Measurements from ENCODE around the gene SLC5A8. TPM values are rescaled to one million over a fixed set of nuclear protein-coding genes. Genes with fewer than 3 reads are reported as not detected.

Gene SLC5A8
- not detected for total RNA-seq

- ATAC-seq = no peak
- DNase-seq (ENCODE audit: low spot score) = no peak
Measured at GRCh38 chr12:101209319-101210302, at the start of gene SLC5A8. Gene SLC5A8, minus strand, starts transcription at chr12:101210238. Its CDS starts 390 bp downstream, at chr12:101209848.

GRCh38 chr12:101257357-101257756 is 47.3 kb upstream of the SLC5A8 start:
- ATAC-seq (no peak), DNase-seq (ENCODE audit: low spot score) (no peak)

GRCh38 chr12:101256266-101256665 is 46.2 kb upstream of the SLC5A8 start:
- ATAC-seq = no peak
- no peak for DNase-seq (ENCODE audit: low spot score)

GRCh38 chr12:101243616-101244015 is 33.6 kb upstream of the SLC5A8 start:
- ATAC-seq = no peak
- no peak for DNase-seq (ENCODE audit: low spot score)

GRCh38 chr12:101243074-101243473 is 33.0 kb upstream of the SLC5A8 start:
- no peak for DNase-seq (ENCODE audit: low spot score)
- ATAC-seq = no peak

GRCh38 chr12:101238800-101239329 is 28.8 kb upstream of the SLC5A8 start:
- ATAC-seq (no peak), DNase-seq (ENCODE audit: low spot score) (no peak)

- ATAC-seq = no peak
- DNase-seq (ENCODE audit: low spot score) = no peak
Measured at GRCh38 chr12:101238306-101238705, 28.3 kb upstream of the SLC5A8 start.

GRCh38 chr12:101235686-101236085 is 25.6 kb upstream of the SLC5A8 start:
- DNase-seq (ENCODE audit: low spot score) (no peak), ATAC-seq (no peak)

- ATAC-seq = no peak
- DNase-seq (ENCODE audit: low spot score) = no peak
Measured at GRCh38 chr12:101231636-101232035, 21.6 kb upstream of the SLC5A8 start.

GRCh38 chr12:101230547-101230946 is 20.5 kb upstream of the SLC5A8 start:
- DNase-seq (ENCODE audit: low spot score) (no peak), ATAC-seq (no peak)

GRCh38 chr12:101229841-101230241 is 19.8 kb upstream of the SLC5A8 start:
- ATAC-seq (peak; percentile 25), DNase-seq (ENCODE audit: low spot score) (no peak)

GRCh38 chr12:101221301-101221700 is 11.3 kb upstream of the SLC5A8 start:
- DNase-seq (ENCODE audit: low spot score) (no peak), ATAC-seq (no peak)

- DNase-seq (ENCODE audit: low spot score) (no peak), ATAC-seq (no peak)
Measured at GRCh38 chr12:101216810-101217209, 6.8 kb upstream of the SLC5A8 start.

GRCh38 chr12:101207086-101207780 is 2.8 kb downstream of the SLC5A8 start:
- ATAC-seq (no peak), DNase-seq (ENCODE audit: low spot score) (no peak)

GRCh38 chr12:101204602-101205304 is 5.3 kb downstream of the SLC5A8 start:
- DNase-seq (ENCODE audit: low spot score) = no peak

GRCh38 chr12:101200824-101201223 is 9.2 kb downstream of the SLC5A8 start:
- ATAC-seq (no peak), DNase-seq (ENCODE audit: low spot score) (no peak)

More at GRCh38 chr12:101204602-101205304, 5.3 kb downstream of the SLC5A8 start:
- ATAC-seq = no peak

GRCh38 chr12:101200145-101200544 is 9.9 kb downstream of the SLC5A8 start:
- no peak for ATAC-seq
- no peak for DNase-seq (ENCODE audit: low spot score)

- ATAC-seq (no peak), DNase-seq (ENCODE audit: low spot score) (no peak)
Measured at GRCh38 chr12:101186291-101186690, 23.7 kb downstream of the SLC5A8 start.

- ATAC-seq = no peak
- no peak for DNase-seq (ENCODE audit: low spot score)
Measured at GRCh38 chr12:101181776-101182175, 28.3 kb downstream of the SLC5A8 start.

- no peak for ATAC-seq
- DNase-seq (ENCODE audit: low spot score) = no peak
Measured at GRCh38 chr12:101174541-101174940, 35.5 kb downstream of the SLC5A8 start.

- no peak for DNase-seq (ENCODE audit: low spot score)
- ATAC-seq = no peak
Measured at GRCh38 chr12:101173197-101173749, 36.8 kb downstream of the SLC5A8 start.
